ENCODE measurements around the gene NLRP1. TPM values are rescaled to one million over a fixed set of nuclear protein-coding genes. Genes with fewer than 3 reads are reported as not detected.

NLRP1 gene
- polyA plus RNA-seq, 3 donors: 13.2 to 388 (median 17.3) TPM

DNA sequence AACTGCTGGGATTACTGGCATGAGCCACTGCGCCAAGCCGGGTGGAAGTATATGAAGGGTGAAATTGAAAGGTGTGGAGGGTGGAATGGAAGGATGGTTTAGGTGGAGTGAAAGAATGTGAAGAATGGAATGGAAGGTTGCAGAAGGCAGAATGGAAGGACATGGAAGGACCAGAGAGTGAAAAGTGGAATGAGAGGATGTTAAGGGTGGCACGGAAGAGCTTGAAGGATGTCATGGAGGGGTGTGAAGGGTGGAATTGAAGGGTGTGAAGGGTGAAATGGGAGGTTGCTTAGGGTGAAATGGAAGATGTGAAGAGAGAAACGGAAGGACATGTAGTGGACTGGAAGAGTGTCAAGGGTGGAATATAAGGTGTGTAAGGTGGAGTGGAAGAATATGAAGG, 81.8 kb downstream of the NLRP1 start:
- DNase-seq: no peak
- H3K9me3 Mint-ChIP-seq: peaks cover 0 to 9% (median 3%) of the 10 kb centered on the region in 7 donors
- Histone ChIP-seq H4K20me1 (ENCODE audit: insufficient read depth, low read length) (peaks cover 44% of the 10 kb centered on the region), H2AFZ (ENCODE audit: insufficient read depth, low read depth, low read length, poor library complexity, severe bottlenecking) (no peak overlapping the region), H3K9me3 (replicated peaks in 1 of 2; ENCODE audit: control insufficient read depth in 1 of 2, insufficient read depth in 1 of 2, low read length in 2 of 2) (no peaks in the 10 kb centered on the region), H3K79me2 (ENCODE audit: insufficient read depth, low read length) (no peaks in the 10 kb centered on the region), H3K27me3 (ENCODE audit: control insufficient read depth in 2 of 2, insufficient read depth in 2 of 2, low read length in 2 of 2) (peaks cover 5 to 28% of the 10 kb centered on the region in 2 donors), H3K27ac (ENCODE audit: low read depth in 1 of 2, low read length in 2 of 2) (no peak overlapping the region), H3K9ac (ENCODE audit: insufficient read depth, low read length, poor library complexity, severe bottlenecking) (no peak overlapping the region), H3K4me1 (ENCODE audit: control insufficient read depth in 1 of 2, insufficient read depth in 2 of 2, low read length in 2 of 2) (peaks cover 10 to 12% of the 10 kb centered on the region in 2 donors), H3K36me3 (replicated peaks in 1 of 2; ENCODE audit: control insufficient read depth in 1 of 2, insufficient read depth in 2 of 2, low read length in 2 of 2) (peaks cover 32 to 77% of the 10 kb centered on the region in 2 donors), H3K4me2 (replicated peaks; ENCODE audit: extremely low read depth, low read length, poor library complexity, severe bottlenecking) (no peak overlapping the region), H3K4me3 (replicated peaks in 1 of 3; ENCODE audit: low read depth in 2 of 3, low read length in 3 of 3) (no peak overlapping the region)
- no peak overlapping the region for H3K27ac Mint-ChIP-seq
- intact Hi-C loops (cut with micrococcal nuclease): no loop called here
- H3K4me1 Mint-ChIP-seq: peaks cover 10% of the 10 kb centered on the region
- peaks cover 15 to 28% (median 24%) of the 10 kb centered on the region in 3 donors for H3K27me3 Mint-ChIP-seq (ENCODE audit: low read depth in 3 of 3)
- H3K36me3 Mint-ChIP-seq: peaks cover 73 to 86% of the 10 kb centered on the region in 2 donors
- 95% methylated on average over 4 of the region's 4 CpGs for WGBS (ENCODE audit: insufficient coverage)
- TF ChIP-seq, protein P1, sequence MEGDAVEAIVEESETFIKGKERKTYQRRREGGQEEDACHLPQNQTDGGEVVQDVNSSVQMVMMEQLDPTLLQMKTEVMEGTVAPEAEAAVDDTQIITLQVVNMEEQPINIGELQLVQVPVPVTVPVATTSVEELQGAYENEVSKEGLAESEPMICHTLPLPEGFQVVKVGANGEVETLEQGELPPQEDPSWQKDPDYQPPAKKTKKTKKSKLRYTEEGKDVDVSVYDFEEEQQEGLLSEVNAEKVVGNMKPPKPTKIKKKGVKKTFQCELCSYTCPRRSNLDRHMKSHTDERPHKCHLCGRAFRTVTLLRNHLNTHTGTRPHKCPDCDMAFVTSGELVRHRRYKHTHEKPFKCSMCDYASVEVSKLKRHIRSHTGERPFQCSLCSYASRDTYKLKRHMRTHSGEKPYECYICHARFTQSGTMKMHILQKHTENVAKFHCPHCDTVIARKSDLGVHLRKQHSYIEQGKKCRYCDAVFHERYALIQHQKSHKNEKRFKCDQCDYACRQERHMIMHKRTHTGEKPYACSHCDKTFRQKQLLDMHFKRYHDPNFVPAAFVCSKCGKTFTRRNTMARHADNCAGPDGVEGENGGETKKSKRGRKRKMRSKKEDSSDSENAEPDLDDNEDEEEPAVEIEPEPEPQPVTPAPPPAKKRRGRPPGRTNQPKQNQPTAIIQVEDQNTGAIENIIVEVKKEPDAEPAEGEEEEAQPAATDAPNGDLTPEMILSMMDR (IDR thresholded peaks at IDR 0.05): no peak
- peak overlapping the region in 1 of 2 donors; percentile 6 for H3K4me3 Mint-ChIP-seq

DNA sequence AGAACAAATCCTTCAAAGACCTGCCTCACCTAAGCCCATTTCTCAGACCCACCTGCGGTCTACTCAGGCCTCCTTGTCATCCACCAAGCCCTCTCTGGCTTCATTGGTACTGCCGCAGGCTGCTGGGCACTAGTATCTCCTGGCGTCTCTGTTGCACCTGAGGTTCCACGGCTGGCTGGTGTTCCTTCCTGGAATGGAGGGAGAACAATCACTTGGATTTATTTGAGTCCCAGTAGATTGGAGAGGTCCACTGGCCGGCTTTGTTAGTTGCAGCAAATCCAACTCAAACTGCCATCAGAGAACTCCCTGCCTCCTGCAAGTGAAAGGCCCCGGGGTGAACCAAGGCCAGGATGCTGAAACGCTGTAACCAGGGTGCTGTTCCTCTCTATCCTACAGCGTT, 82.6 kb downstream of the NLRP1 start:
- Histone ChIP-seq H3K79me2 (ENCODE audit: insufficient read depth, low read length) (no peaks in the 10 kb centered on the region), H3K4me3 (replicated peaks in 1 of 3; ENCODE audit: low read depth in 2 of 3, low read length in 3 of 3) (no peak overlapping the region), H3K36me3 (replicated peaks in 1 of 2; ENCODE audit: control insufficient read depth in 1 of 2, insufficient read depth in 2 of 2, low read length in 2 of 2) (peaks cover 32 to 74% of the 10 kb centered on the region in 2 donors), H3K27ac (ENCODE audit: low read depth in 1 of 2, low read length in 2 of 2) (no peak overlapping the region), H3K9me3 (replicated peaks in 1 of 2; ENCODE audit: control insufficient read depth in 1 of 2, insufficient read depth in 1 of 2, low read length in 2 of 2) (no peaks in the 10 kb centered on the region), H3K27me3 (ENCODE audit: control insufficient read depth in 2 of 2, insufficient read depth in 2 of 2, low read length in 2 of 2) (peaks cover 5 to 28% of the 10 kb centered on the region in 2 donors), H4K20me1 (ENCODE audit: insufficient read depth, low read length) (peaks cover 44% of the 10 kb centered on the region), H2AFZ (ENCODE audit: insufficient read depth, low read depth, low read length, poor library complexity, severe bottlenecking) (no peak overlapping the region), H3K9ac (ENCODE audit: insufficient read depth, low read length, poor library complexity, severe bottlenecking) (no peak overlapping the region), H3K4me1 (ENCODE audit: control insufficient read depth in 1 of 2, insufficient read depth in 2 of 2, low read length in 2 of 2) (peaks cover 10 to 12% of the 10 kb centered on the region in 2 donors), H3K4me2 (replicated peaks; ENCODE audit: extremely low read depth, low read length, poor library complexity, severe bottlenecking) (no peak overlapping the region)
- DNase-seq: no peak
- H3K36me3 Mint-ChIP-seq: peaks cover 70 to 79% of the 10 kb centered on the region in 2 donors
- 100% methylated on average over 3 of the region's 8 CpGs for WGBS (ENCODE audit: insufficient coverage)
- H3K4me3 Mint-ChIP-seq: peak overlapping the region in 1 of 2 donors; percentile 80
- peaks cover 0 to 9% (median 3%) of the 10 kb centered on the region in 7 donors for H3K9me3 Mint-ChIP-seq
- peaks cover 10% of the 10 kb centered on the region for H3K4me1 Mint-ChIP-seq
- peak overlapping the region in 1 of 7 donors; percentile 4 for H3K27ac Mint-ChIP-seq
- peaks cover 15 to 28% (median 27%) of the 10 kb centered on the region in 3 donors for H3K27me3 Mint-ChIP-seq (ENCODE audit: low read depth in 3 of 3)
- intact Hi-C loops (cut with micrococcal nuclease): no loop called here
- TF ChIP-seq, protein P1 (IDR thresholded peaks at IDR 0.05): no peak

Data from CD14-positive monocyte (primary cell).